DOHH2 (cell line): Measurements from ENCODE around the gene COPS7A.

Experiments used
- H3F3A ChIP-seq: fragments of 200-600 bp; sonication (generic), shearing (Covaris generic); 2 replicates; pipeline ENCODE4 v1.6.0; 2016; ENCODE audit warnings: antibody characterized with exemption, mild to moderate bottlenecking; ENCODE audit not compliant: control insufficient read depth, insufficient read depth
- H3K27ac ChIP-seq: fragments of 200-600 bp; sonication (generic); 2 replicates; pipeline ENCODE4 v1.5.1; 2014; ENCODE audit warnings: low read depth, mild to moderate bottlenecking, low read length, moderate library complexity
- H3K27me3 ChIP-seq: fragments of 200-600 bp; sonication (generic); 2 replicates; pipeline ENCODE4 v1.6.1; 2014; ENCODE audit warnings: mild to moderate bottlenecking, low read length, mixed read lengths; ENCODE audit not compliant: control insufficient read depth
- H3K36me3 ChIP-seq: fragments of 200-600 bp; sonication (generic); 2 replicates; pipeline ENCODE4 v1.6.1; 2014; ENCODE audit warnings: mild to moderate bottlenecking, low read length, moderate library complexity, mixed read lengths; ENCODE audit not compliant: control insufficient read depth
- H3K4me1 ChIP-seq: fragments of 200-600 bp; sonication (generic); 2 replicates; pipeline ENCODE4 v1.6.1; 2014; ENCODE audit warnings: mild to moderate bottlenecking, low read length, mixed read lengths; ENCODE audit not compliant: control insufficient read depth
- H3K4me2 ChIP-seq: fragments of 200-600 bp; sonication (generic); 2 replicates; pipeline ENCODE4 v1.6.0; 2014; ENCODE audit warnings: mild to moderate bottlenecking, low read length, moderate library complexity
- H3K4me3 ChIP-seq: fragments of 200-600 bp; sonication (generic); 2 replicates; pipeline ENCODE4 v1.5.1; 2014; ENCODE audit warnings: mild to moderate bottlenecking, low read length, mixed read lengths
- H3K79me2 ChIP-seq: fragments of 200-600 bp; sonication (generic); 2 replicates; pipeline ENCODE4 v1.6.1; 2014; ENCODE audit warnings: mild to moderate bottlenecking, low read length, mixed read lengths; ENCODE audit not compliant: control insufficient read depth
- H3K9me2 ChIP-seq: fragments of 200-600 bp; sonication (generic); replicated peaks from 2 replicates; pipeline ENCODE4 v1.6.1; 2014; ENCODE audit warnings: mild to moderate bottlenecking, low read length, mixed read lengths; ENCODE audit not compliant: control insufficient read depth
- H3K9me3 ChIP-seq: fragments of 200-600 bp; sonication (generic); 2 replicates; pipeline ENCODE4 v1.6.1; 2014; ENCODE audit warnings: antibody characterized with exemption, low read length, mixed read lengths; ENCODE audit not compliant: control insufficient read depth, insufficient read depth
- H4K20me1 ChIP-seq: fragments of 200-600 bp; sonication (generic); 2 replicates; pipeline ENCODE4 v1.6.0; 2014; ENCODE audit warnings: low read depth, mild to moderate bottlenecking, antibody characterized with exemption, low read length, moderate library complexity; ENCODE audit not compliant: control insufficient read depth, insufficient read depth
- EZH2phosphoT487 ChIP-seq: fragments of 200-600 bp; sonication (generic); IDR thresholded peaks from 2 replicates; pipeline ENCODE4 v1.6.1; 2017; ENCODE audit warnings: borderline replicate concordance, mild to moderate bottlenecking, antibody characterized with exemption, low read length, moderate library complexity, mixed read lengths
- TF ChIP-seq, protein P1 (sequence below): fragments of 200-600 bp; sonication (generic); IDR thresholded peaks from one replicate; pipeline ENCODE4 v1.5.1; 2014; ENCODE audit warnings: antibody characterized with exemption, mild to moderate bottlenecking, low read depth, low read length; ENCODE audit not compliant: poor library complexity, severe bottlenecking

COPS7A gene

DNA sequence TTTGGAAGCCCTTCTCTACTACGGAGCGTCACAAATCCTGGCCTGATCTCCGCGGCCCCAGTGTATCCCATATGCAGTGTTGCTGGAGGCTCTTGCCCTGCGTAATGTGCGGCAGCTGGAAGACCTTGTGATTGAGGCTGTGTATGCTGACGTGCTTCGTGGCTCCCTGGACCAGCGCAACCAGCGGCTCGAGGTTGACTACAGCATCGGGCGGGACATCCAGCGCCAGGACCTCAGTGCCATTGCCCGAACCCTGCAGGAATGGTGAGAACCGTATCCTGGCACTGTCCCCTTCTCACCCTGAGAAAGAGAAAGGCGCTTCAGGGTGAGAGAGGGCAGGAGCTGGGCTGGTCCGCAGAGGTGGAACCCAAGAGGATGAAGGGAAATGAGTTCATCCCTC, 5.3 kb downstream of the COPS7A start:
- no peaks in the 10 kb centered on the region for H3F3A ChIP-seq
- H3K27me3 ChIP-seq, result no peaks in the 10 kb centered on the region
- H3K9me2 ChIP-seq, result no peaks in the 10 kb centered on the region
- no peak overlapping the region for H3K4me2 ChIP-seq
- no peak overlapping the region for H3K4me3 ChIP-seq
- peaks cover 38% of the 10 kb centered on the region for H3K36me3 ChIP-seq
- H4K20me1 ChIP-seq, result no peaks in the 10 kb centered on the region
- peaks cover 14% of the 10 kb centered on the region for H3K79me2 ChIP-seq
- H3K4me1 ChIP-seq, result peaks cover 29% of the 10 kb centered on the region
- TF ChIP-seq EZH2phosphoT487, result no peak
- TF ChIP-seq, protein P1, sequence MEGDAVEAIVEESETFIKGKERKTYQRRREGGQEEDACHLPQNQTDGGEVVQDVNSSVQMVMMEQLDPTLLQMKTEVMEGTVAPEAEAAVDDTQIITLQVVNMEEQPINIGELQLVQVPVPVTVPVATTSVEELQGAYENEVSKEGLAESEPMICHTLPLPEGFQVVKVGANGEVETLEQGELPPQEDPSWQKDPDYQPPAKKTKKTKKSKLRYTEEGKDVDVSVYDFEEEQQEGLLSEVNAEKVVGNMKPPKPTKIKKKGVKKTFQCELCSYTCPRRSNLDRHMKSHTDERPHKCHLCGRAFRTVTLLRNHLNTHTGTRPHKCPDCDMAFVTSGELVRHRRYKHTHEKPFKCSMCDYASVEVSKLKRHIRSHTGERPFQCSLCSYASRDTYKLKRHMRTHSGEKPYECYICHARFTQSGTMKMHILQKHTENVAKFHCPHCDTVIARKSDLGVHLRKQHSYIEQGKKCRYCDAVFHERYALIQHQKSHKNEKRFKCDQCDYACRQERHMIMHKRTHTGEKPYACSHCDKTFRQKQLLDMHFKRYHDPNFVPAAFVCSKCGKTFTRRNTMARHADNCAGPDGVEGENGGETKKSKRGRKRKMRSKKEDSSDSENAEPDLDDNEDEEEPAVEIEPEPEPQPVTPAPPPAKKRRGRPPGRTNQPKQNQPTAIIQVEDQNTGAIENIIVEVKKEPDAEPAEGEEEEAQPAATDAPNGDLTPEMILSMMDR, result no peak
- no peaks in the 10 kb centered on the region for H3K9me3 ChIP-seq
- no peak overlapping the region for H3K27ac ChIP-seq

DNA sequence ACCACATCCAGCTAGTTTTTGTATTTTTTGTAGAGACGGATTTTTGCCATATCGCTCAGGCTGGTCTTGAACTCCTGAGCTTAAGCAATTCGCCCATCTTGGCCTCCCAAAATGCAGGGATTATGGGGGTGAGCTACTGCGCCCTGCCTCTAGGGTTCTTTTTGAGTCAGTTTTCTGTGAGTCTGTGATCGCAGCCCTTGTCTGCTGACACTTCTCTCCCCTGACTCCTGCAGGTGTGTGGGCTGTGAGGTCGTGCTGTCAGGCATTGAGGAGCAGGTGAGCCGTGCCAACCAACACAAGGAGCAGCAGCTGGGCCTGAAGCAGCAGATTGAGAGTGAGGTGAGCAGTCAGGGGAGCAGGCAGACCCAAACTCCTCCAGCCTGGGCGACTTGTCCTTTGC, 6.3 kb downstream of the COPS7A start:
- Histone ChIP-seq H3K27ac (no peak overlapping the region), H3K4me3 (no peak overlapping the region), H3K9me2 (no peaks in the 10 kb centered on the region), H3K4me2 (peak overlapping the region; percentile 25; the same call in 1 of the 2 replicates), H3K36me3 (peaks cover 40% of the 10 kb centered on the region), H3K9me3 (no peaks in the 10 kb centered on the region), H3K4me1 (peaks cover 19% of the 10 kb centered on the region), H4K20me1 (no peaks in the 10 kb centered on the region), H3K79me2 (peaks cover 6% of the 10 kb centered on the region), H3K27me3 (no peaks in the 10 kb centered on the region), H3F3A (no peaks in the 10 kb centered on the region)
- TF ChIP-seq, protein P1, result peak; percentile 23
- no peak for TF ChIP-seq EZH2phosphoT487

DNA sequence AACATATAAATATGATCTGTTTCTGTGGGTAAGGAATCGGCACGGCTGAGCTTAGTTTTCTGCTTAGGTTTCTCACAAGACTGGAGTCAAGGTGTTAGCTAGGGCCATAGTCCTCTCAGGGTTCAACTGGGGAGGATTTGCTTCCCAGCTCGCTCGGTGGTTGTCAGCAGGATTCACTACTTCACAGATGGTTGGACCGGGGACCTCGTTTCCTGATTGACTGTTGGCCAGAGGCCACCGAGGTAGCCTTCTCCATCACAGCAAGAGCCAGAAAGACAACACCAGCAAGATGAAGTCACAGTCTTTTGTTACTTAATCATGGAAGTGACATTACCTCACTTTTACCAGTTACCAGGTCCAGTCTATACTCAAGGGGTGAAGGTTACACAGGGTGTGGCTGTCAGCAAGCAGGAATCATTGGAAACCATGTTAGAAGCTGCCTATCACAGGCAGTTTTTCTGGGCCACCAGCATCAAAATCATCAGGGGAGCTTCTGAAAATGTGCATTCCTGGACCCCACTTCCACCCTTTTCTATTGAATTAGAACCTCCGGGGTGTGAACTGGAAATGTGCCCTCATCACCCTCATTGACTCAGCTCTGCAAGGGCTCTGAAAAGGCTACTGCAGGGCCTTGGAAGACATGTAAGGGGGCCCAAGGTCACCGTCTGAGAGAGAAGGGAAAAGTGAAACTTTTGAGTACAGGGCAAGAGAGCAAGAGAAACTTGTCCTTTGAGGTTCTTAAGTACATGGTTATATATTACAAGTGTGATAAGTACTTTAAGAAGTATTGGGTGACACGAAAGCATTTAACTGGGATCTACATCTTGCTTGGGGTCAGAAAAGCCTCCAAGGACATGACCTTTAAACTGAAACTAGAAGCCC, 10.9 kb downstream of the COPS7A start:
- no peaks in the 10 kb centered on the region for H3K9me2 ChIP-seq
- no peaks in the 10 kb centered on the region for H3K27me3 ChIP-seq
- no peak overlapping the region for H3K27ac ChIP-seq
- peaks cover 20% of the 10 kb centered on the region for H3K36me3 ChIP-seq
- peaks cover 21% of the 10 kb centered on the region for H3K4me1 ChIP-seq
- peaks cover 3% of the 10 kb centered on the region; the same call in 1 of the 2 replicates for H3F3A ChIP-seq
- TF ChIP-seq EZH2phosphoT487, result no peak
- TF ChIP-seq, protein P1, result no peak
- H3K4me2 ChIP-seq, result no peak overlapping the region
- no peak overlapping the region for H3K4me3 ChIP-seq
- no peaks in the 10 kb centered on the region for H3K9me3 ChIP-seq
- H4K20me1 ChIP-seq, result no peaks in the 10 kb centered on the region
- H3K79me2 ChIP-seq, result no peaks in the 10 kb centered on the region
